ENCODE measurements around the gene RFC2.

RFC2 gene

GRCh38 chr7:74183653-74184450 lies 70.3 kb downstream of the RFC2 start:
- peaks cover 6 to 81% (median 79%) of the 10 kb centered on the region in 5 donors for H3K4me1 ChIP-seq (ENCODE audit: control insufficient read depth in 5 of 5, insufficient read depth in 5 of 5, low read length in 5 of 5)
- H3K4me3 ChIP-seq (ENCODE audit: low read depth in 1 of 5, low read length in 5 of 5): no peak overlapping the region
- H3K27me3 ChIP-seq (ENCODE audit: control insufficient read depth in 5 of 5, insufficient read depth in 4 of 5, low read length in 5 of 5): no peaks in the 10 kb centered on the region
- peak overlapping the region; percentile 66 for H3K27ac ChIP-seq (ENCODE audit: low read depth, low read length)
- no peaks in the 10 kb centered on the region for H3K9me3 ChIP-seq (ENCODE audit: control insufficient read depth in 5 of 5, low read length in 5 of 5)
- no peak overlapping the region for H3K9ac ChIP-seq (ENCODE audit: low read length in 5 of 5)
- H3K36me3 ChIP-seq (ENCODE audit: control insufficient read depth in 5 of 5, insufficient read depth in 5 of 5, low read length in 5 of 5): peaks cover 7 to 28% (median 16%) of the 10 kb centered on the region in 5 donors

DNA sequence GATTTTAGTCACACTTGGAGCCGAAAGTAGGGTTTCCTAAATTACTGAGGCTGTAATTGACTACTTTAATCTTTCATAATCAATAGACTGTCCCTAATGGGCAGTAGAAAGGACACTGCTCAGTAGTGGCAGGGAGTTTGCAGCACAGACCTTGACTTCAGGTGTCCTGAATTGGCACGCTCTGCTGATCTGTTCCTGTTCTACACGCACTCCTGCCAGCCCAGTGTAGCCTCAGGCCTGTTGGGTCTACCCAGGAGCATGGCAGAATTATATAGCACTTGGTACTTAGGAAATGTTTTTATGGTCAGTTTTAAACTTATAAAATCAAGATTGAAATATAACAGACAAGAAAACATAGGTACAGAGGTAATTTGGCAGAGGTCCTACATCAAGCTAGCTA lies 71.1 kb downstream of the RFC2 start:
- peak overlapping the region in 1 of 5 donors; percentile 41 for H3K4me3 ChIP-seq (ENCODE audit: low read depth in 1 of 5, low read length in 5 of 5)
- H3K4me1 ChIP-seq (ENCODE audit: control insufficient read depth in 5 of 5, insufficient read depth in 5 of 5, low read length in 5 of 5): peaks cover 7 to 84% (median 83%) of the 10 kb centered on the region in 5 donors
- H3K9ac ChIP-seq (ENCODE audit: low read length in 5 of 5): peak overlapping the region in 2 of 5 donors; percentile 19 to 38
- peak overlapping the region; percentile 66 for H3K27ac ChIP-seq (ENCODE audit: low read depth, low read length)
- H3K9me3 ChIP-seq (ENCODE audit: control insufficient read depth in 5 of 5, low read length in 5 of 5): no peaks in the 10 kb centered on the region
- no peaks in the 10 kb centered on the region for H3K27me3 ChIP-seq (ENCODE audit: control insufficient read depth in 5 of 5, insufficient read depth in 4 of 5, low read length in 5 of 5)
- peaks cover 7 to 23% (median 9%) of the 10 kb centered on the region in 5 donors for H3K36me3 ChIP-seq (ENCODE audit: control insufficient read depth in 5 of 5, insufficient read depth in 5 of 5, low read length in 5 of 5)

- peak overlapping the region; percentile 66 for H3K27ac ChIP-seq (ENCODE audit: low read depth, low read length)
- peaks cover 5 to 84% (median 83%) of the 10 kb centered on the region in 5 donors for H3K4me1 ChIP-seq (ENCODE audit: control insufficient read depth in 5 of 5, insufficient read depth in 5 of 5, low read length in 5 of 5)
- peak overlapping the region in 1 of 5 donors; percentile 19 for H3K9ac ChIP-seq (ENCODE audit: low read length in 5 of 5)
- peaks cover 2 to 18% (median 6%) of the 10 kb centered on the region in 5 donors for H3K36me3 ChIP-seq (ENCODE audit: control insufficient read depth in 5 of 5, insufficient read depth in 5 of 5, low read length in 5 of 5)
- H3K9me3 ChIP-seq (ENCODE audit: control insufficient read depth in 5 of 5, low read length in 5 of 5): no peaks in the 10 kb centered on the region
- H3K4me3 ChIP-seq (ENCODE audit: low read depth in 1 of 5, low read length in 5 of 5): peak overlapping the region in 2 of 5 donors; percentile 0 to 41
- no peaks in the 10 kb centered on the region for H3K27me3 ChIP-seq (ENCODE audit: control insufficient read depth in 5 of 5, insufficient read depth in 4 of 5, low read length in 5 of 5)
Observed at GRCh38 chr7:74182453-74183090, 71.6 kb downstream of the RFC2 start.

DNA sequence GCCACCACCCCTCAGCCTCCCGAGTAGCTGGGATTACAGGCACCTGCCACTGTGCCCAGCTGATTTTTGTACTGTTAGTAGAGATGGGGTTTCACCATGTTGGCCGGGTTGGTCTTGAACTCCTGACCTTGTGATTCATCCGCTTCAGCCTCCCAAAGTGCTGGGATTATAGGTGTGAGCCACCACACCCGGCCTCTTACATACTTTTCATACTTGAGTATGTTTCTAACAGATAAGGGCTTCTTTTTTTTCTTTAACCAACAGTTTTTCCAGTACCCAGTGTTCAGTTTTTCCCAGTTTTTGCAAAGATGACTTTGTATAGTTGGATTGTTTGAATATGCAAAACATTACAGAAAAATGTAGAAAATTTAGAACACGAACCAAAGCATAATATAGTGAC lies 72.4 kb downstream of the RFC2 start:
- peaks cover 5 to 84% (median 83%) of the 10 kb centered on the region in 5 donors for H3K4me1 ChIP-seq (ENCODE audit: control insufficient read depth in 5 of 5, insufficient read depth in 5 of 5, low read length in 5 of 5)
- peaks cover 2 to 18% (median 6%) of the 10 kb centered on the region in 5 donors for H3K36me3 ChIP-seq (ENCODE audit: control insufficient read depth in 5 of 5, insufficient read depth in 5 of 5, low read length in 5 of 5)
- no peak overlapping the region for H3K27ac ChIP-seq (ENCODE audit: low read depth, low read length)

More for the DNA sequence above, 72.4 kb downstream of the RFC2 start:
- no peaks in the 10 kb centered on the region for H3K9me3 ChIP-seq (ENCODE audit: control insufficient read depth in 5 of 5, low read length in 5 of 5)
- no peaks in the 10 kb centered on the region for H3K27me3 ChIP-seq (ENCODE audit: control insufficient read depth in 5 of 5, insufficient read depth in 4 of 5, low read length in 5 of 5)
- no peak overlapping the region for H3K9ac ChIP-seq (ENCODE audit: low read length in 5 of 5)
- H3K4me3 ChIP-seq (ENCODE audit: low read depth in 1 of 5, low read length in 5 of 5): no peak overlapping the region

All from subcutaneous abdominal adipose tissue (tissue), 5 donors.